Measurements from ENCODE around the gene C15orf40. TPM values are rescaled to one million over a fixed set of nuclear protein-coding genes. Genes with fewer than 3 reads are reported as not detected.

The C15orf40 gene
- total and polyA plus RNA-seq, 4 donors: 7.3 to 25.2 (median 11.3) TPM

GRCh38 chr15:82963471-82964341 lies 47.7 kb downstream of the C15orf40 start:
- no peak for DNase-seq (ENCODE audit: low spot score)
- H3K9ac ChIP-seq (ENCODE audit: low read depth in 1 of 2, low read length in 2 of 2): no peak overlapping the region
- H3K4me3 ChIP-seq (ENCODE audit: low read depth in 1 of 3, low read length in 3 of 3): no peak overlapping the region
- peaks cover 0 to 10% (median 4%) of the 10 kb centered on the region in 4 donors for H3K4me1 ChIP-seq (ENCODE audit: control insufficient read depth in 4 of 4, insufficient read depth in 4 of 4, low read length in 3 of 4)
- no peaks in the 10 kb centered on the region for H3K9me3 ChIP-seq (ENCODE audit: control insufficient read depth in 4 of 4, low read length in 3 of 4)
- no peak overlapping the region for H3K27ac ChIP-seq (ENCODE audit: low read depth in 1 of 2, low read length in 2 of 2)
- no peaks in the 10 kb centered on the region for H3K27me3 ChIP-seq (ENCODE audit: control insufficient read depth in 4 of 4, insufficient read depth in 4 of 4, low read length in 3 of 4)
- no peaks in the 10 kb centered on the region for H3K36me3 ChIP-seq (ENCODE audit: control insufficient read depth in 4 of 4, insufficient read depth in 3 of 4, low read depth in 1 of 4, low read length in 3 of 4)
- WGBS: 95% methylated on average over 7 of the region's 7 CpGs
- TF ChIP-seq MAX (IDR thresholded peaks at IDR 0.05): no peak
- TF ChIP-seq, protein P1, sequence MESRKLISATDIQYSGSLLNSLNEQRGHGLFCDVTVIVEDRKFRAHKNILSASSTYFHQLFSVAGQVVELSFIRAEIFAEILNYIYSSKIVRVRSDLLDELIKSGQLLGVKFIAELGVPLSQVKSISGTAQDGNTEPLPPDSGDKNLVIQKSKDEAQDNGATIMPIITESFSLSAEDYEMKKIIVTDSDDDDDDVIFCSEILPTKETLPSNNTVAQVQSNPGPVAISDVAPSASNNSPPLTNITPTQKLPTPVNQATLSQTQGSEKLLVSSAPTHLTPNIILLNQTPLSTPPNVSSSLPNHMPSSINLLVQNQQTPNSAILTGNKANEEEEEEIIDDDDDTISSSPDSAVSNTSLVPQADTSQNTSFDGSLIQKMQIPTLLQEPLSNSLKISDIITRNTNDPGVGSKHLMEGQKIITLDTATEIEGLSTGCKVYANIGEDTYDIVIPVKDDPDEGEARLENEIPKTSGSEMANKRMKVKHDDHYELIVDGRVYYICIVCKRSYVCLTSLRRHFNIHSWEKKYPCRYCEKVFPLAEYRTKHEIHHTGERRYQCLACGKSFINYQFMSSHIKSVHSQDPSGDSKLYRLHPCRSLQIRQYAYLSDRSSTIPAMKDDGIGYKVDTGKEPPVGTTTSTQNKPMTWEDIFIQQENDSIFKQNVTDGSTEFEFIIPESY (IDR thresholded peaks at IDR 0.05): no peak
- no peak for TF ChIP-seq JUND (IDR thresholded peaks at IDR 0.05)
- TF ChIP-seq, protein P2, sequence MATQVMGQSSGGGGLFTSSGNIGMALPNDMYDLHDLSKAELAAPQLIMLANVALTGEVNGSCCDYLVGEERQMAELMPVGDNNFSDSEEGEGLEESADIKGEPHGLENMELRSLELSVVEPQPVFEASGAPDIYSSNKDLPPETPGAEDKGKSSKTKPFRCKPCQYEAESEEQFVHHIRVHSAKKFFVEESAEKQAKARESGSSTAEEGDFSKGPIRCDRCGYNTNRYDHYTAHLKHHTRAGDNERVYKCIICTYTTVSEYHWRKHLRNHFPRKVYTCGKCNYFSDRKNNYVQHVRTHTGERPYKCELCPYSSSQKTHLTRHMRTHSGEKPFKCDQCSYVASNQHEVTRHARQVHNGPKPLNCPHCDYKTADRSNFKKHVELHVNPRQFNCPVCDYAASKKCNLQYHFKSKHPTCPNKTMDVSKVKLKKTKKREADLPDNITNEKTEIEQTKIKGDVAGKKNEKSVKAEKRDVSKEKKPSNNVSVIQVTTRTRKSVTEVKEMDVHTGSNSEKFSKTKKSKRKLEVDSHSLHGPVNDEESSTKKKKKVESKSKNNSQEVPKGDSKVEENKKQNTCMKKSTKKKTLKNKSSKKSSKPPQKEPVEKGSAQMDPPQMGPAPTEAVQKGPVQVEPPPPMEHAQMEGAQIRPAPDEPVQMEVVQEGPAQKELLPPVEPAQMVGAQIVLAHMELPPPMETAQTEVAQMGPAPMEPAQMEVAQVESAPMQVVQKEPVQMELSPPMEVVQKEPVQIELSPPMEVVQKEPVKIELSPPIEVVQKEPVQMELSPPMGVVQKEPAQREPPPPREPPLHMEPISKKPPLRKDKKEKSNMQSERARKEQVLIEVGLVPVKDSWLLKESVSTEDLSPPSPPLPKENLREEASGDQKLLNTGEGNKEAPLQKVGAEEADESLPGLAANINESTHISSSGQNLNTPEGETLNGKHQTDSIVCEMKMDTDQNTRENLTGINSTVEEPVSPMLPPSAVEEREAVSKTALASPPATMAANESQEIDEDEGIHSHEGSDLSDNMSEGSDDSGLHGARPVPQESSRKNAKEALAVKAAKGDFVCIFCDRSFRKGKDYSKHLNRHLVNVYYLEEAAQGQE (IDR thresholded peaks at IDR 0.05): no peak
- TF ChIP-seq, protein P3, sequence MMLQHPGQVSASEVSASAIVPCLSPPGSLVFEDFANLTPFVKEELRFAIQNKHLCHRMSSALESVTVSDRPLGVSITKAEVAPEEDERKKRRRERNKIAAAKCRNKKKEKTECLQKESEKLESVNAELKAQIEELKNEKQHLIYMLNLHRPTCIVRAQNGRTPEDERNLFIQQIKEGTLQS (IDR thresholded peaks at IDR 0.05): no peak

DNA sequence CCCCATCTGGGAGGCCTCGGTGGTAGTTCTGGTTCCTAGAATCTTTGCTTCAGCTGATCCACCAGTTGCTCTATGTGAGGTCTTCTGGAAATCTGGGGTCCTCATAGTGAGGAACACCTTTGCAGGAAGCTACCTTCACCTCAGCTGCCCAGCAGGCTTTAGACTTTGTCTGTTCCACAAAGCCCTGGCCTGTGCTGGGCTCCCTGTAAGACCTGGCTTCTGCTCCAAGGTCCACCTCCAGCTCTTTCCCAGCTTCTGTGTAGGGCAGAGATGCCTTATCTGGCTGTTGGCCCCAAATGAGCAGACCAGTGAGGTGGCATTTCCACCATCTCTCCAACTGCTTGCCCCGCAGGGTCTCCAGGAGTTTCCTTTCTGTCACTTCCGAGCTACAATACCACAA lies 50.7 kb downstream of the C15orf40 start:
- WGBS: 90% methylated on average over 3 of the region's 3 CpGs
- H3K9ac ChIP-seq (ENCODE audit: low read depth in 1 of 2, low read length in 2 of 2): no peak overlapping the region
- TF ChIP-seq GABPA (IDR thresholded peaks at IDR 0.05 in 1 of 2, conservative IDR thresholded peaks at IDR 0.05 in 1 of 2): no peak
- no peak for TF ChIP-seq EGR1 (IDR thresholded peaks at IDR 0.05; ENCODE audit: low read depth in 2 of 2)
- no peak for TF ChIP-seq HNF4A (conservative IDR thresholded peaks at IDR 0.05)

GRCh38 chr15:82959423-82959822 lies 52.0 kb downstream of the C15orf40 start:
- no peak overlapping the region for H3K9ac ChIP-seq (ENCODE audit: low read depth in 1 of 2, low read length in 2 of 2)
- no peak for TF ChIP-seq TAF1 (conservative IDR thresholded peaks at IDR 0.05)
- TF ChIP-seq NR2F2 (IDR thresholded peaks at IDR 0.05): no peak
- TF ChIP-seq GABPA (IDR thresholded peaks at IDR 0.05 in 1 of 2, conservative IDR thresholded peaks at IDR 0.05 in 1 of 2): no peak
- no peak for TF ChIP-seq SP1 (IDR thresholded peaks at IDR 0.05)
- no peak for TF ChIP-seq FOXA2 (IDR thresholded peaks at IDR 0.05)
- TF ChIP-seq, protein P4, sequence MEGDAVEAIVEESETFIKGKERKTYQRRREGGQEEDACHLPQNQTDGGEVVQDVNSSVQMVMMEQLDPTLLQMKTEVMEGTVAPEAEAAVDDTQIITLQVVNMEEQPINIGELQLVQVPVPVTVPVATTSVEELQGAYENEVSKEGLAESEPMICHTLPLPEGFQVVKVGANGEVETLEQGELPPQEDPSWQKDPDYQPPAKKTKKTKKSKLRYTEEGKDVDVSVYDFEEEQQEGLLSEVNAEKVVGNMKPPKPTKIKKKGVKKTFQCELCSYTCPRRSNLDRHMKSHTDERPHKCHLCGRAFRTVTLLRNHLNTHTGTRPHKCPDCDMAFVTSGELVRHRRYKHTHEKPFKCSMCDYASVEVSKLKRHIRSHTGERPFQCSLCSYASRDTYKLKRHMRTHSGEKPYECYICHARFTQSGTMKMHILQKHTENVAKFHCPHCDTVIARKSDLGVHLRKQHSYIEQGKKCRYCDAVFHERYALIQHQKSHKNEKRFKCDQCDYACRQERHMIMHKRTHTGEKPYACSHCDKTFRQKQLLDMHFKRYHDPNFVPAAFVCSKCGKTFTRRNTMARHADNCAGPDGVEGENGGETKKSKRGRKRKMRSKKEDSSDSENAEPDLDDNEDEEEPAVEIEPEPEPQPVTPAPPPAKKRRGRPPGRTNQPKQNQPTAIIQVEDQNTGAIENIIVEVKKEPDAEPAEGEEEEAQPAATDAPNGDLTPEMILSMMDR (IDR thresholded peaks at IDR 0.05; ENCODE audit: low read depth, low read length, missing input control): no peak
- TF ChIP-seq EGR1 (IDR thresholded peaks at IDR 0.05; ENCODE audit: low read depth in 2 of 2): no peak
- no peak for TF ChIP-seq RAD21 (IDR thresholded peaks at IDR 0.05)
- TF ChIP-seq, protein P1 (IDR thresholded peaks at IDR 0.05): no peak
- no peak for TF ChIP-seq JUND (IDR thresholded peaks at IDR 0.05)
- TF ChIP-seq, protein P3 (IDR thresholded peaks at IDR 0.05): no peak
- no peak for TF ChIP-seq HNF4A (conservative IDR thresholded peaks at IDR 0.05)
- no peak for TF ChIP-seq MAX (IDR thresholded peaks at IDR 0.05)

More for the DNA sequence above, 50.7 kb downstream of the C15orf40 start:
- Histone ChIP-seq H3K27me3 (ENCODE audit: control insufficient read depth in 4 of 4, insufficient read depth in 4 of 4, low read length in 3 of 4) (no peaks in the 10 kb centered on the region), H3K4me1 (ENCODE audit: control insufficient read depth in 4 of 4, insufficient read depth in 4 of 4, low read length in 3 of 4) (peaks cover 5 to 17% (median 9%) of the 10 kb centered on the region in 4 donors), H3K9me3 (ENCODE audit: control insufficient read depth in 4 of 4, low read length in 3 of 4) (no peaks in the 10 kb centered on the region), H3K4me3 (ENCODE audit: low read depth in 1 of 3, low read length in 3 of 3) (no peak overlapping the region), H3K36me3 (ENCODE audit: control insufficient read depth in 4 of 4, insufficient read depth in 3 of 4, low read depth in 1 of 4, low read length in 3 of 4) (no peaks in the 10 kb centered on the region), H3K27ac (ENCODE audit: low read depth in 1 of 2, low read length in 2 of 2) (no peak overlapping the region)
- DNase-seq (ENCODE audit: low spot score): no peak

More at GRCh38 chr15:82959423-82959822, 52.0 kb downstream of the C15orf40 start:
- H3K36me3 ChIP-seq (ENCODE audit: control insufficient read depth in 4 of 4, insufficient read depth in 3 of 4, low read depth in 1 of 4, low read length in 3 of 4): no peaks in the 10 kb centered on the region
- DNase-seq (ENCODE audit: low spot score): no peak
- no peaks in the 10 kb centered on the region for H3K9me3 ChIP-seq (ENCODE audit: control insufficient read depth in 4 of 4, low read length in 3 of 4)
- H3K27ac ChIP-seq (ENCODE audit: low read depth in 1 of 2, low read length in 2 of 2): no peak overlapping the region
- WGBS: 91% methylated on average over 5 of the region's 5 CpGs
- H3K4me1 ChIP-seq (ENCODE audit: control insufficient read depth in 4 of 4, insufficient read depth in 4 of 4, low read length in 3 of 4): peaks cover 5 to 17% (median 9%) of the 10 kb centered on the region in 4 donors
- no peak overlapping the region for H3K4me3 ChIP-seq (ENCODE audit: low read depth in 1 of 3, low read length in 3 of 3)
- H3K27me3 ChIP-seq (ENCODE audit: control insufficient read depth in 4 of 4, insufficient read depth in 4 of 4, low read length in 3 of 4): no peaks in the 10 kb centered on the region

All from liver (tissue), 9 donors.